K562 (cell line): ENCODE data around the gene ANAPC16. TPM values are rescaled to one million over a fixed set of nuclear protein-coding genes. Genes with fewer than 3 reads are reported as not detected.

Source experiments
- ATF2 ChIP-seq: sonication (generic); formaldehyde crosslinking; IDR thresholded peaks from 2 replicates; pipeline ENCODE4 v1.8.1; 2022; ENCODE audit warnings: missing genetic modification reagents
- BHLHE40 ChIP-seq: IDR thresholded peaks from 2 replicates; pipeline ENCODE4 v1.6.1; 2011; ENCODE audit warnings: low read length, improper control_type of control experiment
- CEBPZ ChIP-seq: fragments of 150-350 bp; IDR thresholded peaks from 2 replicates; pipeline ENCODE4 v1.6.1; 2014; ENCODE audit warnings: low read depth, mild to moderate bottlenecking, low read length, borderline replicate concordance
- GABPB1 ChIP-seq: sonication (generic); formaldehyde crosslinking; IDR thresholded peaks from 2 replicates; pipeline ENCODE4 v1.8.0; 2022; ENCODE audit warnings: mild to moderate bottlenecking, missing genetic modification reagents
- GATAD2B ChIP-seq: fragments of 450-650 bp; IDR thresholded peaks from 2 replicates; pipeline ENCODE4 v1.6.1; 2017; ENCODE audit warnings: mild to moderate bottlenecking, borderline replicate concordance
- HSF4 ChIP-seq: fragments of 250-450 bp; sonication (Bioruptor Pico); IDR thresholded peaks from 2 replicates; pipeline ENCODE4 v2.1.2; 2022; ENCODE audit warnings: mild to moderate bottlenecking, moderate library complexity, borderline replicate concordance
- IFI16 ChIP-seq: fragments of 250-450 bp; sonication (Bioruptor Pico); IDR thresholded peaks from 2 replicates; pipeline ENCODE4 v2.1.2; 2022; ENCODE audit warnings: mild to moderate bottlenecking, inconsistent platforms
- RBFOX2 ChIP-seq: fragments of 200-400 bp; formaldehyde crosslinking; IDR thresholded peaks from 2 replicates; pipeline ENCODE4 v1.6.1; 2017; ENCODE audit warnings: low read depth, mild to moderate bottlenecking, low read length, moderate library complexity
- RFX7 ChIP-seq: fragments of 250-450 bp; sonication (Bioruptor Pico); IDR thresholded peaks from 2 replicates; pipeline ENCODE4 v1.5.1; 2021; ENCODE audit warnings: mild to moderate bottlenecking
- SAP30 ChIP-seq: fragments of 200-600 bp; sonication (generic); IDR thresholded peaks from 2 replicates; pipeline ENCODE4 v1.6.1; 2012; ENCODE audit warnings: borderline replicate concordance, low read depth, mild to moderate bottlenecking, moderate library complexity, low read length, control low read depth, inconsistent platforms; ENCODE audit not compliant: insufficient read depth, poor library complexity, severe bottlenecking
- TAL1 ChIP-seq: fragments of 450-650 bp; IDR thresholded peaks from 2 replicates; pipeline ENCODE4 v1.6.1; 2016; ENCODE audit warnings: mild to moderate bottlenecking
- ZKSCAN8 ChIP-seq: fragments of 200-800 bp; sonication (Bioruptor generic); IDR thresholded peaks from 2 replicates; pipeline ENCODE4 v1.6.1; 2016; ENCODE audit warnings: missing genetic modification characterization, missing compliant biosample characterization
- ZNF561 ChIP-seq: fragments of 450-650 bp; formaldehyde crosslinking; conservative IDR thresholded peaks from 2 replicates; pipeline ENCODE4 v1.4.0; 2020; ENCODE audit warnings: mild to moderate bottlenecking, moderate library complexity
- polyA plus RNA-seq, 8 experiments: library from polyadenylated mRNA; depleted of rRNA in 4 of 8; stranded (reverse) in 5 of 8; unstranded in 3 of 8; fragments of >200 nt; fragmentation: Nextera tagmentation in 2 of 8; fragmentation: Illumina TruSeq in 1 of 8; extraction: Ambion mirVana in 2 of 8; extraction: Trizol in 1 of 8; gene quantifications; 2 replicates each; pipeline versions ENCODE4 v1.2.1 to v1.2.3, GENCODE V29; 2011 to 2014; ENCODE audit warnings: inconsistent platforms in 1 of 8, missing spikeins in 1 of 8
- total RNA-seq, 7 experiments: library from RNA; depleted of rRNA in 6 of 7; stranded (reverse); fragments of >200 nt in 6 of 7; fragmentation: Illumina TruSeq in 2 of 7; extraction: Trizol in 2 of 7; gene quantifications; 2 replicates each; pipeline versions ENCODE4 v1.2.1 to v1.2.3, GENCODE V29; 2011 to 2021; ENCODE audit warnings: low replicate concordance in 1 of 7
- TF ChIP-seq, protein P1 (sequence below): fragments of 150-350 bp; conservative IDR thresholded peaks from 2 replicates; pipeline ENCODE4 v1.6.1; 2014; ENCODE audit warnings: low read length
- TF ChIP-seq, protein P2 (sequence below): fragments of 250-450 bp; sonication (Bioruptor Pico); IDR thresholded peaks from 2 replicates; pipeline ENCODE4 v1.8.0; 2022; ENCODE audit warnings: moderate library complexity, mild to moderate bottlenecking, inconsistent platforms

Gene ANAPC16
- total and polyA plus RNA-seq, 9 of the 15 experiments (the other 6 are each of a cell fraction or from before 2014, with no cell fraction given) = 42.6 to 208 (median 108) TPM

- no peak; the same call in 1 of the 2 replicates for TF ChIP-seq TAL1
- peak; percentile 93 for TF ChIP-seq BHLHE40
- TF ChIP-seq ZNF561 (CRISPR knock-in tag) = no peak
- no peak for TF ChIP-seq CEBPZ
- TF ChIP-seq RBFOX2 = peak; percentile 94
- TF ChIP-seq GABPB1 (CRISPR knock-in tag) = peak; percentile 73
- TF ChIP-seq GATAD2B = peak; percentile 68; the same call in 1 of the 2 replicates
- no peak; the same call in 1 of the 2 replicates for TF ChIP-seq ZKSCAN8 (CRISPR knock-in tag)
- no peak for TF ChIP-seq RFX7 (CRISPR knock-in tag)
- TF ChIP-seq IFI16 = no peak
- TF ChIP-seq SAP30 = no peak
- TF ChIP-seq, protein P1, sequence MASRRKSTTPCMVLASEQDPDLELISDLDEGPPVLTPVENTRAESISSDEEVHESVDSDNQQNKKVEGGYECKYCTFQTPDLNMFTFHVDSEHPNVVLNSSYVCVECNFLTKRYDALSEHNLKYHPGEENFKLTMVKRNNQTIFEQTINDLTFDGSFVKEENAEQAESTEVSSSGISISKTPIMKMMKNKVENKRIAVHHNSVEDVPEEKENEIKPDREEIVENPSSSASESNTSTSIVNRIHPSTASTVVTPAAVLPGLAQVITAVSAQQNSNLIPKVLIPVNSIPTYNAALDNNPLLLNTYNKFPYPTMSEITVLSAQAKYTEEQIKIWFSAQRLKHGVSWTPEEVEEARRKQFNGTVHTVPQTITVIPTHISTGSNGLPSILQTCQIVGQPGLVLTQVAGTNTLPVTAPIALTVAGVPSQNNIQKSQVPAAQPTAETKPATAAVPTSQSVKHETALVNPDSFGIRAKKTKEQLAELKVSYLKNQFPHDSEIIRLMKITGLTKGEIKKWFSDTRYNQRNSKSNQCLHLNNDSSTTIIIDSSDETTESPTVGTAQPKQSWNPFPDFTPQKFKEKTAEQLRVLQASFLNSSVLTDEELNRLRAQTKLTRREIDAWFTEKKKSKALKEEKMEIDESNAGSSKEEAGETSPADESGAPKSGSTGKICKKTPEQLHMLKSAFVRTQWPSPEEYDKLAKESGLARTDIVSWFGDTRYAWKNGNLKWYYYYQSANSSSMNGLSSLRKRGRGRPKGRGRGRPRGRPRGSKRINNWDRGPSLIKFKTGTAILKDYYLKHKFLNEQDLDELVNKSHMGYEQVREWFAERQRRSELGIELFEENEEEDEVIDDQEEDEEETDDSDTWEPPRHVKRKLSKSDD = no peak
- TF ChIP-seq, protein P2, sequence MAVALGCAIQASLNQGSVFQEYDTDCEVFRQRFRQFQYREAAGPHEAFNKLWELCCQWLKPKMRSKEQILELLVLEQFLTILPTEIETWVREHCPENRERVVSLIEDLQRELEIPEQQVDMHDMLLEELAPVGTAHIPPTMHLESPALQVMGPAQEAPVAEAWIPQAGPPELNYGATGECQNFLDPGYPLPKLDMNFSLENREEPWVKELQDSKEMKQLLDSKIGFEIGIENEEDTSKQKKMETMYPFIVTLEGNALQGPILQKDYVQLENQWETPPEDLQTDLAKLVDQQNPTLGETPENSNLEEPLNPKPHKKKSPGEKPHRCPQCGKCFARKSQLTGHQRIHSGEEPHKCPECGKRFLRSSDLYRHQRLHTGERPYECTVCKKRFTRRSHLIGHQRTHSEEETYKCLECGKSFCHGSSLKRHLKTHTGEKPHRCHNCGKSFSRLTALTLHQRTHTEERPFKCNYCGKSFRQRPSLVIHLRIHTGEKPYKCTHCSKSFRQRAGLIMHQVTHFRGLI = 0 out of 2 replicates have a peak, but pooled peaks have one; percentile 30
- no peak for TF ChIP-seq ATF2 (CRISPR knock-in tag)
- no peak for TF ChIP-seq HSF4
Observed at GRCh38 chr10:72260976-72261783, 45.4 kb downstream of the ANAPC16 start (continued).
